SK-MEL-5 (cell line): ENCODE measurements around the gene NDST1. TPM values are rescaled to one million over a fixed set of nuclear protein-coding genes. Genes with fewer than 3 reads are reported as not detected.
"Not testable (repeated sequence)": the region's sequence is repeated elsewhere in the genome, so short reads cannot be mapped to it uniquely, and the experiment has no call there.

ENCODE experiments used
- DNase-seq: peaks from one replicate; pipeline ENCODE4 v3.0.0-alpha.2; 2016; ENCODE audit warnings: low read depth, low spot score
- in situ Hi-C: cut with HindIII; loops from 2 replicates; pipeline ENCODE4 v1.10.0; 2016; ENCODE audit warnings: low sequenced_read_pairs, high pct_unique_total_duplicates, low pct_unique_long_range_greater_than_20kb
- polyA plus RNA-seq, 2 experiments: library from polyadenylated mRNA; depleted of rRNA; stranded (reverse); fragments of >200 nt; gene quantifications; 2 replicates each; pipeline ENCODE4 v1.2.3, GENCODE V29; 2015
- total RNA-seq: library from RNA; depleted of rRNA; stranded (reverse); fragments of >200 nt; shearing (Covaris generic); gene quantifications from 2 replicates; pipeline ENCODE4 v1.2.3, GENCODE V29; 2014; rRNA removed

NDST1 gene
- total RNA-seq = 9.6 and 10.9 TPM in 2 replicates
- polyA plus RNA-seq (2015; cell fraction: cytosol; rRNA removed) = 25.3 and 39.3 TPM in 2 replicates
- 16.7 and 33.0 TPM in 2 replicates for polyA plus RNA-seq (2015; cell fraction: nucleus; rRNA removed)

- in situ Hi-C loops = no loop called here
- DNase-seq = no peak
Measured at GRCh38 chr5:150507474-150508276, at the start of gene NDST1. NDST1 (plus strand) TSS chr5:150508131; CDS start chr5:150521255, 13,124 bp downstream.

DNA sequence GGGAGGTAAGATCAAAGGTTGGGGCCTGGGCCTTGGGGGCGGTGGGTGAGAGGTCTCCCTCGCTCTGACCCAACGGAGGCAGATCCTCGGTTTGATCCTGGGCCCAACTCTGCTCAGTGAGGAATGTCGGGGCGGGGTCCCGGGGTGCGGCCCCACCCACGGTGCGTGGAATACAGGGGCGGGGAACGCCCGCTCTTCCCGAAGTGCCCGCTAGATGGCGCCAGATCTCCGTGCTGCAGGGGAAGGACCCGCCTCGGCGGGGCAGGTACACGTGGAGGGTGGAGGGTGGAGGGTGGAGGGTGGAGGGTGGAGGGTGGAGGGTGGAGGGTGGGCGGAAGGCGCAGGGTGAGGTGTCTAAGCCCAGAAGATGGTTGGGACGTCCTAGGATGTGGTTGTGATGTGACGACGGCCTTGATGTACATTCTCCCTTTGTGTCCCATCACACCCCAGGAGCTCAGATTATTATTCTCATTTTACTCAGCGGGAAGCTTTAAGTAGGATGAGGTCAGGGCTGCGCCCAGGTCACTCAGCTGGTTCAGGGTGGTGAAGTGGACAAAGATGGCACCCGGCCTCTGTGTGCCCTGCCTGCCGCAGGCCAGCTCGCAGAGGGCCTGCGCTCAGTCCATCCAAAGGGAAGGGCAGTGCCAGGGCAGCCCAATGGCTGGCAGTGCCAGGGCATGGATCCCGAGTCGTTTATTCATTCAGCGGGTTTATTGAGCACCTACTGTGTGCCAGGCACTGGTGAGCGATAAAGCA, 49.0 kb upstream of the NDST1 start:
- in situ Hi-C loops = no loop called here
- peak; percentile 63 for DNase-seq

GRCh38 chr5:150460781-150461180, 47.1 kb upstream of the NDST1 start:
- in situ Hi-C loops = no loop called here

DNA sequence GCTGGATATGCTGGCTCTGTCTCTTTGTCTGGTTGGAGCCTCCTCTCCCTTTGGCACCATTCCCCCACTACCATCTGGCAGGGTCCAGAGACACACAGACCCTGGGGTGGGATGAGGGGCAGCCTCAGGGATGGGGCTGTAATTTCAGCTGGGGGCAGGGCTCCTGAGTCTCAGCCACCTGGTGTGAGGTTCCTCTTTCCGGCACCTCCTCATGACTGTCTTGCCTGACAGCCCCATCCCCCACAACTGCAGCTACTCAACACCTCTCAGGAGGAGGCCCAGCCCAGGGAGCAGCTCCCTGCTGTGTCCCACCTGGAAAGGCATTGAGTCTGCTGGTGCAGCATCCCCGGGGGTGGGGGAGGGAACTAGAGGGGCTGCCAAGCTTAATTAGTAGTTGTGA, 46.7 kb upstream of the NDST1 start:
- DNase-seq = no peak
- in situ Hi-C loops = no loop called here

More at GRCh38 chr5:150460781-150461180, 47.1 kb upstream of the NDST1 start:
- DNase-seq = no peak

- in situ Hi-C loops = no loop called here
- no peak for DNase-seq
Measured at GRCh38 chr5:150464554-150465012, 43.3 kb upstream of the NDST1 start.

DNA sequence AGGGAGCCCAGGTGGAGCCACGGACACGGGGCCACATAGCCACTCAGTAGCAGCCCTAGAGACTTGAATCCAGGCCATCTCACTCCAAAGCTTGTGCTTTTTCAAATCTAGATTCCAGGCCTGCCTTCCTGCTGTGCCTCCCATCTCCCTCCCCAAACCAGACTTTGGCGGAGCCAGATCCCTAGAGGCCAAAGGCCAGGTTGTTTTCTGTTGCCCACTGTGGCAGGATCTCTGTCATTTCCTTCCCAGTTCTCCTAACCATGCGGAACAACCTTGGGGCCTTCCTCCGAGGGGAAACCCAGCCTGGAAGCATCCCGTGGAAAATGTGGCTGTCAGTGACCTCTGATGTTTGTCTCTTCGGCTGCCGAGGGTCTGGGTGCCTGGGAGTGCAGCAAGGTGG, 42.0 kb upstream of the NDST1 start:
- DNase-seq = no peak
- in situ Hi-C loops = no loop called here

DNA sequence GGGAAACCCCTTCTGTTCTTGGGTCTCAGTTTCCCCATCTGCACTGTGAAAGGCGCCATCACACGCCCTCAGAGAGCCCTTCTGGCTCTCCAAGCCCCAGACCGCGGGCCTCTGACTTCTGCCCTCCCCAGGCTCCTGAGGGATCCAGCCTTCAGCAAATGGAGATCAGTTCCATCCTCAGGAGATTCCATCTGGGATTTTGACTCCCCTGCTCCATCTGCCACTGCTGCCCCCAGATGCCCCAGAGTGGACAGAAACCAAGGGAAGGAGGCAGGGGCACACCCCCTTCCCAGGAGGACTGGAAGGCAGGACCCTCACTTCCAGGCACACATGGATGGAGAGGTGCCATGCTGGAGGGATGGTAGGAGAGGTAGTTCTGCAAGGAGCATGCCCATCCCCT, 39.7 kb upstream of the NDST1 start:
- no peak for DNase-seq
- in situ Hi-C loops = no loop called here

GRCh38 chr5:150469718-150470469, 38.0 kb upstream of the NDST1 start:
- in situ Hi-C loops = no loop called here
- DNase-seq = no peak

DNA sequence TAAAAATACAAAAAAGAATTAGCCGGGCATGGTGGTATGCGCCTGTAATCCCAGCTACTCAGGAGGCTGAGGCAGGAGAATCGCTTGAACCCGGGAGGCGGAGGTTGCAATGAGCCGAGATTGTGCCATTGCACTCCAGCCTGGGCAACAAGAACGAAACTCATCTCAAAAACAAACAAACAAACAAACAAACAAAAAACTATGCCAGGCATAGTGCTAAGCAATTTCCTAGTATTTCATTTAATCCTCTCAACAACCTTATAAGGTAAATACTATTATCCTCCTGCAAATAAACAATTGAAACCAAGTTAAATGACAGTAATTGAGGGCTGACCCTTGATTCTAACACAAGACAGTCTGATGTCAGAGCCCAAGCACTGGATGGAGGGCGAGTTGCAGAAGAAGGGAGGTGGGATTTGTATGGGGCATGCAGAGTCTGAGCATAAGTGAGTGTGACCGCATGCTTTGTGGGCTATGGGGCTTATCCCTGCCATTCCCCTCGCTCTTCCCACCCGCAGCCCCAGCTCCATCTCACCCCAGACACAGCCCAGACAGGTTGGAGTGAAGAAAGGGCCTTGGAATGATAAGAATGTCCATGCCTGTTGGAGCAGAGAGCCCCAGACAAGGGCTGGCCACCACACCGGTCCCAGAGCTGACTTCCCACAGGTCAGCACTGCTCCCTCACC, 34.1 kb upstream of the NDST1 start:
- DNase-seq = no peak
- in situ Hi-C loops = no loop called here

DNA sequence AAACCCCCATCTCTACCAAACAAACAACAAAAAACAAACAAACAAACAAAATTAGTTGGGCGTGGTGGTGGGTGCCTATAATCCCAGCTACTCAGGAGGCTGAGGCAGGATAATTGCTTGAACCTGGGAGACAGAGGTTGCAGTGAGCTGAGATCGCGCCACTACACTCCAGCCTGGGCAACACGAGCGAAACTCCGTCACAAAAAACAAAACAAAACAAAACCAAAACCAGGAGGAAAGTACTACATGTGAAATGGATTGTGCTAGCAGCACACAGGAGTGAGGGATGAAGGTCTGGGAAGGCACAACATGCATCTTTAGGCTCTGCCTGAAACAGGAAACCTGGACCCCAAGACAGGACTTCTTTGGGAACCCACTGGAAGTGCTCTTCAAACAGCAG, 31.4 kb upstream of the NDST1 start:
- DNase-seq, in situ Hi-C loops: not testable (repeated sequence)

DNA sequence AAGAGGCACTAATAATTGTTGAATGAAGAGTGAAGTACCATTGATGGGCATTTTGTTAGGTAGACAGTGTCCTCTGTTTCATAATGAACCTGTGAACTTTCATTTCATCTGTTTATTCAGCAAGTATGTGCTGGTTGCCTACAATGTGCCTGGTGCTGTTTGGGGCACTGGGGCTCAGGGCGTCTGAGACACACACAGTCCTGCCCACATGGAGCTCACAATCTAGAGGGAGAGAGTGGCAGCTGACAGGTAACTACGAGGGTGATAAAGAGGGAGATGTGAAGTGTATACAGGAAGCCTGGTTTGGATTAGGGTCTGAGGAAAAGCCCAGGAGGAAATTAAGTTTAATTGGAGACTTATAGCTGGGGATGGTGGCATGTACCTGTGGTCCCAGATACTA, 28.5 kb upstream of the NDST1 start:
- in situ Hi-C loops = no loop called here
- no peak for DNase-seq

- in situ Hi-C loops = no loop called here
Measured at GRCh38 chr5:150481708-150481965, 26.3 kb upstream of the NDST1 start.

GRCh38 chr5:150481972-150482406, 25.9 kb upstream of the NDST1 start:
- in situ Hi-C loops = no loop called here

More at GRCh38 chr5:150481708-150481965, 26.3 kb upstream of the NDST1 start:
- DNase-seq = no peak

GRCh38 chr5:150484964-150485692, 22.8 kb upstream of the NDST1 start:
- in situ Hi-C loops = no loop called here
- no peak for DNase-seq

More at GRCh38 chr5:150481972-150482406, 25.9 kb upstream of the NDST1 start:
- DNase-seq = no peak

GRCh38 chr5:150485693-150486401, 22.1 kb upstream of the NDST1 start:
- DNase-seq = peak; percentile 22
- in situ Hi-C loops = no loop called here
